Sigmoid colon (tissue), 7 donors: Measurements from ENCODE around the gene WDR93. TPM values are rescaled to one million over a fixed set of nuclear protein-coding genes. Genes with fewer than 3 reads are reported as not detected.

Source experiments
- DNase-seq: peaks from one replicate; pipeline ENCODE4 v3.0.0-alpha.2; 2019
- H3K27ac ChIP-seq, 4 donors: fragments of 200-600 bp; sonication (generic); one replicate each; pipeline ENCODE4 v1.5.1; 2016 to 2019; ENCODE audit warnings: mild to moderate bottlenecking in 1 of 4
- H3K27me3 ChIP-seq, 3 donors: fragments of 200-600 bp; sonication (generic); one replicate each; pipeline ENCODE4 v1.5.1; 2019; ENCODE audit warnings: mild to moderate bottlenecking in 1 of 3
- H3K36me3 ChIP-seq, 4 donors: fragments of 200-600 bp; sonication (generic); one replicate each; pipeline ENCODE4 v1.5.1; 2016 to 2019
- H3K4me1 ChIP-seq, 4 donors: fragments of 200-600 bp; sonication (generic); one replicate each; pipeline ENCODE4 v1.5.1; 2017 to 2019
- H3K4me3 ChIP-seq, 4 donors: fragments of 200-600 bp; sonication (generic); one replicate each; pipeline ENCODE4 v1.5.1; 2017 to 2019; ENCODE audit warnings: mild to moderate bottlenecking in 2 of 4, moderate library complexity in 1 of 4
- H3K9me3 ChIP-seq, 4 donors: fragments of 200-600 bp in 3 of 4; sonication (generic) in 3 of 4; one replicate each; pipeline versions ENCODE4 v1.5.1 to v1.6.1; 2013 to 2019
- EP300 ChIP-seq, 4 donors: sonication (generic); formaldehyde crosslinking; IDR thresholded peaks; one replicate each; pipeline ENCODE4 v1.6.1; 2017; ENCODE audit warnings: antibody characterized with exemption in 4 of 4
- POLR2A ChIP-seq, 2 donors: fragments of 450-650 bp; IDR thresholded peaks; one replicate each; pipeline ENCODE4 v1.6.1; 2016; ENCODE audit warnings: antibody characterized with exemption in 2 of 2, mild to moderate bottlenecking in 2 of 2, moderate library complexity in 2 of 2
- POLR2AphosphoS5 ChIP-seq, 4 donors: sonication (generic); formaldehyde crosslinking; IDR thresholded peaks; one replicate each; pipeline ENCODE4 v1.6.1; 2017; ENCODE audit warnings: antibody characterized with exemption in 4 of 4
- WGBS, 2 donors: extraction: QIAGEN DNeasy Blood & Tissue Kit; methylation state at CpG; one replicate each; pipeline ENCODE4 v1.1.7; 2013; 5-methylcytosine and 5-hydroxymethylcytosine counted together
- intact Hi-C: fragments of 100-400 bp; cut with DNase I; formaldehyde crosslinking; loops from one replicate; pipeline ENCODE4 v1.15.1; 2023
- polyA plus RNA-seq, 3 donors: library from polyadenylated mRNA; stranded (reverse); fragments of 200-250 nt; gene quantifications; one replicate each; pipeline ENCODE4 v1.2.3, GENCODE V29; 2013
- total RNA-seq, 4 donors: library from RNA; depleted of rRNA; stranded (reverse); fragments of >200 nt; gene quantifications; one replicate each; pipeline ENCODE4 v1.1.0, GENCODE V29; 2016
- TF ChIP-seq, protein P1 (sequence below), 4 experiments: fragments of 450-650 bp in 3 of 4; fragments of 200-600 bp in 1 of 4; IDR thresholded peaks; one replicate each; pipeline ENCODE4 v1.5.1; 2016 to 2019; ENCODE audit warnings: antibody characterized with exemption in 4 of 4, mild to moderate bottlenecking in 3 of 4, moderate library complexity in 2 of 4
- donor health status: healthy with polysubstance abuse.
- donor health status: Bipolar disorder and iron deficiency.
- donor health status: healthy.

WDR93 gene
- total and polyA plus RNA-seq, 7 donors = 0.04 to 1.1 TPM; not detected in 5

- DNase-seq = no peak
- H3K9me3 ChIP-seq = peaks cover 0 to 4% (median 1%) of the 10 kb centered on the region in 4 donors
- 53 to 81% methylated on average over 15 of the region's 15 CpGs for WGBS, 2 donors
- no peaks in the 10 kb centered on the region for H3K27me3 ChIP-seq
- intact Hi-C loops = no loop called here
- H3K4me3 ChIP-seq = no peak overlapping the region
- TF ChIP-seq POLR2A (IDR thresholded peaks at IDR 0.05) = no peak
- TF ChIP-seq POLR2AphosphoS5 (IDR thresholded peaks at IDR 0.05) = no peak
- TF ChIP-seq, protein P1, sequence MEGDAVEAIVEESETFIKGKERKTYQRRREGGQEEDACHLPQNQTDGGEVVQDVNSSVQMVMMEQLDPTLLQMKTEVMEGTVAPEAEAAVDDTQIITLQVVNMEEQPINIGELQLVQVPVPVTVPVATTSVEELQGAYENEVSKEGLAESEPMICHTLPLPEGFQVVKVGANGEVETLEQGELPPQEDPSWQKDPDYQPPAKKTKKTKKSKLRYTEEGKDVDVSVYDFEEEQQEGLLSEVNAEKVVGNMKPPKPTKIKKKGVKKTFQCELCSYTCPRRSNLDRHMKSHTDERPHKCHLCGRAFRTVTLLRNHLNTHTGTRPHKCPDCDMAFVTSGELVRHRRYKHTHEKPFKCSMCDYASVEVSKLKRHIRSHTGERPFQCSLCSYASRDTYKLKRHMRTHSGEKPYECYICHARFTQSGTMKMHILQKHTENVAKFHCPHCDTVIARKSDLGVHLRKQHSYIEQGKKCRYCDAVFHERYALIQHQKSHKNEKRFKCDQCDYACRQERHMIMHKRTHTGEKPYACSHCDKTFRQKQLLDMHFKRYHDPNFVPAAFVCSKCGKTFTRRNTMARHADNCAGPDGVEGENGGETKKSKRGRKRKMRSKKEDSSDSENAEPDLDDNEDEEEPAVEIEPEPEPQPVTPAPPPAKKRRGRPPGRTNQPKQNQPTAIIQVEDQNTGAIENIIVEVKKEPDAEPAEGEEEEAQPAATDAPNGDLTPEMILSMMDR (IDR thresholded peaks at IDR 0.05) = no peak
- no peak for TF ChIP-seq EP300 (IDR thresholded peaks at IDR 0.05)
- no peaks in the 10 kb centered on the region for H3K4me1 ChIP-seq
- H3K36me3 ChIP-seq = no peaks in the 10 kb centered on the region
- H3K27ac ChIP-seq = no peak overlapping the region
These were observed 93.5 kb downstream of the WDR93 start for GRCh38 chr15:89783861-89784685.

DNA sequence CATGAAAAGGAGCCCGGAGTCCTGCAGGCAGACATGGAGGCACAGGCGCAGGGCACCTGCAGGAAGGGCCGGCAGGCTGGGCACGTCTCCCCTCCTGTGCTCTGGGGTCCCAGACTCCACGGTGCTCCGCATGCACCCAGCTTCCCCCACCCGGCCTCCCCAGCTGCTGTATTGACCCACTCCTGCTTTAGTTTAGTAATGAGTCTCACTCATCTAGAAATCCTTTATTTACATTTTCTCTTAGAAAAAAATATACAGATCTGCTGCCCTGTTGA lies 94.0 kb downstream of the WDR93 start:
- Histone ChIP-seq H3K4me3 (no peak overlapping the region), H3K36me3 (no peaks in the 10 kb centered on the region), H3K27ac (peak overlapping the region in 1 of 4 donors; percentile 2), H3K9me3 (peaks cover 0 to 4% (median 1%) of the 10 kb centered on the region in 4 donors), H3K27me3 (no peaks in the 10 kb centered on the region), H3K4me1 (no peaks in the 10 kb centered on the region)
- TF ChIP-seq POLR2AphosphoS5 (IDR thresholded peaks at IDR 0.05) (no peak), EP300 (IDR thresholded peaks at IDR 0.05) (no peak), POLR2A (IDR thresholded peaks at IDR 0.05) (no peak)
- TF ChIP-seq, protein P1 (IDR thresholded peaks at IDR 0.05) = no peak
- no peak for DNase-seq
- intact Hi-C loops = no loop called here
- 51 to 80% methylated on average over 7 of the region's 7 CpGs for WGBS, 2 donors

DNA sequence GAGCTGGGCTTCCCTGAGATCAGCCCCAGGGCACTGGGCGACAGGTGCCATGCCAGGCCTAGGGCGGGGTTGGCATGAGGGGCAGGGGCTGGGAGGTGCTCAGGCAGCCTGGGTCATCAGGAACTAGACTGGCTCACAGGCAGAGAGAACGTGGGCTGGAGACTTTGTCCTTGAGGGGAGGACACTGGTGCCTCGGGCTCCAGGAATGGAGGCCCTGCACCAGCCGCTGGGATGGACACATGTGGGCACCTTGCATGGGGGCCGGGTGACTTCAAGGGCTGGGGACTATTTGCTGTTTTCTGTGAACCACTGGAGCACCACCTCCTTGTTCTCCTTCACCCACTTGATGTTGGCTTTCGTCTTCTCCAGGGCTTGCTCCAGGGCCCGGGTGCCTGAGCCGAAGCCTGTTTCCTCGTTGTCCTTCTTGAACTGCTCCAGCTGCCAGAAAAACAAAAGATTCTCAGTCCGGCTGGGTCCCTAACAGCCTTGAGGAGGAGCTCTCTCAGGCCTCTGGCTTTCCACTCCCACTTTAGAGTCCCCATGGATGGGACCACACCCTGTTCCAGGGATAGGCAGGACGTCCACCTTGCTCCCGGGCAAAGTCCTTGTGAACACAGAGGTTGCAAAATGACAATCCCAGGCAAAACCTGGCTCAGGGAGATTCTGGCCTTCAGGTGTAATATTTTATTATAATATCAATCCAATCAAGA lies 94.6 kb downstream of the WDR93 start:
- no peak for DNase-seq
- H3K4me3 ChIP-seq = no peak overlapping the region
- peaks cover 0 to 4% (median 1%) of the 10 kb centered on the region in 4 donors for H3K9me3 ChIP-seq
- TF ChIP-seq POLR2AphosphoS5 (IDR thresholded peaks at IDR 0.05) (no peak), POLR2A (IDR thresholded peaks at IDR 0.05) (no peak), EP300 (IDR thresholded peaks at IDR 0.05) (no peak)
- TF ChIP-seq, protein P1 (IDR thresholded peaks at IDR 0.05) = no peak
- intact Hi-C loops = no loop called here
- H3K27ac ChIP-seq = peak overlapping the region in 1 of 4 donors; percentile 2
- no peaks in the 10 kb centered on the region for H3K36me3 ChIP-seq
- no peaks in the 10 kb centered on the region for H3K27me3 ChIP-seq
- 15 to 63% methylated on average over 13 of the region's 13 CpGs for WGBS, 2 donors
- H3K4me1 ChIP-seq = no peaks in the 10 kb centered on the region

DNA sequence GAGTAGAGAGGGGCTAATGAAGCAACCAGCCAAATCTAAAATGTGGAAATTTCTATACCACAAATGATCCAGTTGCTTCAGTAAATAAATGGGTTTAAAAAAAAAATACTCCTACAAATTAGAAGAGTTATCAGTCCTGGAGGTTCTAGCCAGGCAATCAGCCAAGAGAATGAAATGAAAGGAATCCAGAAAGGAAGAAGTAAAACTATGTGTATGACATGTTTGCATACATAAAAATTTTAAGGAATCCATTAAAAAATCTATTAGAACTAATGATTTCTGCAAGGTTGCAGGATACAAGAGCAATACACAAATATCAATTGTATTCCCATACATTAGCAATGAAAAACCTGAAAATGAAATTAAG lies 95.1 kb downstream of the WDR93 start:
- Histone ChIP-seq H3K4me3 (no peak overlapping the region), H3K9me3 (peaks cover 0 to 4% (median 1%) of the 10 kb centered on the region in 4 donors), H3K4me1 (no peaks in the 10 kb centered on the region), H3K36me3 (no peaks in the 10 kb centered on the region), H3K27ac (no peak overlapping the region), H3K27me3 (no peaks in the 10 kb centered on the region)
- TF ChIP-seq, protein P1 (IDR thresholded peaks at IDR 0.05) = no peak
- TF ChIP-seq EP300 (IDR thresholded peaks at IDR 0.05) (no peak), POLR2A (IDR thresholded peaks at IDR 0.05) (no peak), POLR2AphosphoS5 (IDR thresholded peaks at IDR 0.05) (no peak)
- intact Hi-C loops = no loop called here
- no peak for DNase-seq
